Activated CD8-positive, alpha-beta T cell treated with anti-CD3 and anti-CD28 coated beads for 36 hours (primary cell): Measurements from ENCODE around the gene CHD6. TPM values are rescaled to one million over a fixed set of nuclear protein-coding genes. Genes with fewer than 3 reads are reported as not detected.

ENCODE experiments used
- ATAC-seq: fragments of 200-7000 bp; cut with Tn5 transposase; one replicate; pipeline ENCODE4 v1.10.0; 2021; ENCODE audit warnings: mild to moderate bottlenecking, moderate library complexity
- CTCF ChIA-PET: fragments of 350-600 bp; sonication (Branson Sonifier 250); formaldehyde crosslinking; loops from one replicate; lab custom pipeline; 2021; ENCODE audit warnings: antibody characterized with exemption; lab: Charles Lee
- POLR2A ChIA-PET: fragments of 350-600 bp; sonication (Branson Sonifier 250); formaldehyde crosslinking; loops from one replicate; lab custom pipeline; 2021; ENCODE audit warnings: antibody characterized with exemption; lab: Charles Lee
- DNase-seq: peaks from one replicate; pipeline ENCODE4 v3.0.0-alpha.2; 2020
- H3K27ac Mint-ChIP-seq: one replicate; pipeline ENCODE4 v1.8.0; 2021; ENCODE audit warnings: mild to moderate bottlenecking, mixed read lengths
- H3K27me3 Mint-ChIP-seq: one replicate; pipeline ENCODE4 v1.8.0; 2021; ENCODE audit warnings: mixed read lengths
- H3K36me3 Mint-ChIP-seq: one replicate; pipeline ENCODE4 v1.8.0; 2021; ENCODE audit warnings: low read depth, mixed read lengths
- H3K4me1 Mint-ChIP-seq: one replicate; pipeline ENCODE4 v1.8.0; 2021; ENCODE audit warnings: low read depth, mixed read lengths
- H3K4me3 Mint-ChIP-seq: one replicate; pipeline ENCODE4 v1.8.0; 2021; ENCODE audit warnings: mild to moderate bottlenecking, moderate library complexity, mixed read lengths
- H3K9me3 Mint-ChIP-seq: one replicate; pipeline ENCODE4 v1.8.0; 2021; ENCODE audit warnings: mixed read lengths
- intact Hi-C: fragments of 100-400 bp; cut with micrococcal nuclease; formaldehyde crosslinking; loops from one replicate; pipeline ENCODE4 v1.10.0; 2022
- total RNA-seq, 2 experiments: library from RNA; stranded (reverse); gene quantifications; one replicate each; pipeline ENCODE4 v1.2.3, GENCODE V29; 2021
- TF ChIP-seq, protein P1 (sequence below): fragments of 200-600 bp; IDR thresholded peaks from one replicate; pipeline ENCODE4 v1.8.0; 2022; ENCODE audit warnings: antibody characterized with exemption, mild to moderate bottlenecking

Gene CHD6
- total RNA-seq, 2 experiments from 2014 or later: 25.4 to 28.2 TPM

- H3K27ac Mint-ChIP-seq: no peak overlapping the region
- H3K27me3 Mint-ChIP-seq: no peaks in the 10 kb centered on the region
- intact Hi-C loops: no loop called here
- H3K4me3 Mint-ChIP-seq: no peak overlapping the region
- TF ChIP-seq, protein P1, sequence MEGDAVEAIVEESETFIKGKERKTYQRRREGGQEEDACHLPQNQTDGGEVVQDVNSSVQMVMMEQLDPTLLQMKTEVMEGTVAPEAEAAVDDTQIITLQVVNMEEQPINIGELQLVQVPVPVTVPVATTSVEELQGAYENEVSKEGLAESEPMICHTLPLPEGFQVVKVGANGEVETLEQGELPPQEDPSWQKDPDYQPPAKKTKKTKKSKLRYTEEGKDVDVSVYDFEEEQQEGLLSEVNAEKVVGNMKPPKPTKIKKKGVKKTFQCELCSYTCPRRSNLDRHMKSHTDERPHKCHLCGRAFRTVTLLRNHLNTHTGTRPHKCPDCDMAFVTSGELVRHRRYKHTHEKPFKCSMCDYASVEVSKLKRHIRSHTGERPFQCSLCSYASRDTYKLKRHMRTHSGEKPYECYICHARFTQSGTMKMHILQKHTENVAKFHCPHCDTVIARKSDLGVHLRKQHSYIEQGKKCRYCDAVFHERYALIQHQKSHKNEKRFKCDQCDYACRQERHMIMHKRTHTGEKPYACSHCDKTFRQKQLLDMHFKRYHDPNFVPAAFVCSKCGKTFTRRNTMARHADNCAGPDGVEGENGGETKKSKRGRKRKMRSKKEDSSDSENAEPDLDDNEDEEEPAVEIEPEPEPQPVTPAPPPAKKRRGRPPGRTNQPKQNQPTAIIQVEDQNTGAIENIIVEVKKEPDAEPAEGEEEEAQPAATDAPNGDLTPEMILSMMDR: no peak
- DNase-seq (no peak), ATAC-seq (no peak)
- no peaks in the 10 kb centered on the region for H3K9me3 Mint-ChIP-seq
- ChIA-PET CTCF (interaction anchor here (1.2 kb wide), 1 partner anchor 12 kb away, joined by 3 read pairs; the partner anchor contains the start of gene LPIN3), POLR2A (no interaction called here)
- H3K36me3 Mint-ChIP-seq: no peaks in the 10 kb centered on the region
- no peaks in the 10 kb centered on the region for H3K4me1 Mint-ChIP-seq
Observed at GRCh38 chr20:41352666-41353065, 265.5 kb downstream of the CHD6 start.

DNA sequence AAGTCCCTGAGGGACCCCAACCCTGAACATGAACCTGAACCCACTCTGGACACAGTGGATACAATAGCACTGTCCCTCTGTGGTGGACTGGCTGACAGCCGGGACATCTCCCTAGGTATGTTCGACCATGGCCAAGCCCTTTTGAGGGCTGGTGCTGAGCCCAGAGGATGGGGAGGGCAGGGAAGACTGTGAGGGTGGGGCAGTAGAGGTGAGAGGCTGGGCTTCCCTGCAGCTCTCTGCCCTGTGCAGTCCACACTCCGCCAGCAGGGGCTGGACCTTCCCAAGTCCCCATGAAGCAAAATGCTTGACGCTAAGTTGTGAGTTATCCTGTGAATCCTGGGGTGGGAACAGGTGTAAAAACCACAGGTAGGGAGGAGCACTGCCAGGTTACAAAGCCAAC is 266.1 kb downstream of the CHD6 start:
- Mint-ChIP-seq H3K27ac (no peak overlapping the region), H3K27me3 (no peaks in the 10 kb centered on the region), H3K36me3 (no peaks in the 10 kb centered on the region), H3K4me3 (no peak overlapping the region), H3K9me3 (no peaks in the 10 kb centered on the region), H3K4me1 (no peaks in the 10 kb centered on the region)
- CTCF ChIA-PET: interaction anchor here (1.2 kb wide), 1 partner anchor 12 kb away, joined by 3 read pairs; the partner anchor contains the start of gene LPIN3
- ATAC-seq (no peak), DNase-seq (no peak)
- intact Hi-C loops: no loop called here
- POLR2A ChIA-PET: no interaction called here
- TF ChIP-seq, protein P1: no peak
